ENCODE data around the gene AMDHD1. TPM values are rescaled to one million over a fixed set of nuclear protein-coding genes. Genes with fewer than 3 reads are reported as not detected.

AMDHD1 gene
- total and polyA plus RNA-seq, 2 of the 8 experiments (the other 6 are each of a cell fraction or from before 2014, with no cell fraction given), result 0.14 TPM; not detected in 1

- no peak for TF ChIP-seq CBX8 (IDR thresholded peaks at IDR 0.05; ENCODE audit: borderline replicate concordance, low read depth, low read length)
- no peak for TF ChIP-seq CREB1 (IDR thresholded peaks at IDR 0.05)
- TF ChIP-seq JUND (IDR thresholded peaks at IDR 0.05; ENCODE audit: low read length), result no peak
- TF ChIP-seq SUZ12 (IDR thresholded peaks at IDR 0.05; ENCODE audit: low read length), result no peak
- TF ChIP-seq POLR2AphosphoS5 (IDR thresholded peaks at IDR 0.05; ENCODE audit: low read depth, low read length), result no peak
These were observed 33.3 kb upstream of the AMDHD1 start (continued) for GRCh38 chr12:95909871-95910270.
